ENCODE results near the gene CHMP1A.

- no peak for TF ChIP-seq CBX8 (IDR thresholded peaks at IDR 0.05)
- TF ChIP-seq POLR2A (IDR thresholded peaks at IDR 0.05; ENCODE audit: low read length): no peak
- TF ChIP-seq EHMT2 (IDR thresholded peaks at IDR 0.05; ENCODE audit: low read depth): no peak
- no peak for TF ChIP-seq CTCF (IDR thresholded peaks at IDR 0.05)
- no peak for TF ChIP-seq ZFP36 (IDR thresholded peaks at IDR 0.05; ENCODE audit: borderline replicate concordance, partially characterized antibody)
- no peak for TF ChIP-seq USF2 (IDR thresholded peaks at IDR 0.05)
- TF ChIP-seq JUN (IDR thresholded peaks at IDR 0.05): no peak
- no peak for TF ChIP-seq CEBPB (IDR thresholded peaks at IDR 0.05)
- no peak for TF ChIP-seq SMC3 (IDR thresholded peaks at IDR 0.05)
- no peak for TF ChIP-seq PHF8 (IDR thresholded peaks at IDR 0.05; ENCODE audit: borderline replicate concordance, low read depth)
- TF ChIP-seq REST (IDR thresholded peaks at IDR 0.05): no peak
- TF ChIP-seq MYC (IDR thresholded peaks at IDR 0.05; ENCODE audit: borderline replicate concordance, low read length): no peak
- no peak for TF ChIP-seq RAD21 (conservative IDR thresholded peaks at IDR 0.05 in 1 of 2, IDR thresholded peaks at IDR 0.05 in 1 of 2)
Measured at GRCh38 chr16:89599902-89600301, 57.6 kb downstream of the CHMP1A start.

Data from A549 (cell line).